Activated T-cell treated with anti-CD3 and anti-CD28 coated beads, Interleukin-2, amount 50 U/mL, for 1 hour (primary cell): ENCODE measurements around the gene PRM3.

Source experiments
- DNase-seq: peaks from one replicate; pipeline ENCODE4 v3.0.0-alpha.2; 2020

PRM3 gene

DNA sequence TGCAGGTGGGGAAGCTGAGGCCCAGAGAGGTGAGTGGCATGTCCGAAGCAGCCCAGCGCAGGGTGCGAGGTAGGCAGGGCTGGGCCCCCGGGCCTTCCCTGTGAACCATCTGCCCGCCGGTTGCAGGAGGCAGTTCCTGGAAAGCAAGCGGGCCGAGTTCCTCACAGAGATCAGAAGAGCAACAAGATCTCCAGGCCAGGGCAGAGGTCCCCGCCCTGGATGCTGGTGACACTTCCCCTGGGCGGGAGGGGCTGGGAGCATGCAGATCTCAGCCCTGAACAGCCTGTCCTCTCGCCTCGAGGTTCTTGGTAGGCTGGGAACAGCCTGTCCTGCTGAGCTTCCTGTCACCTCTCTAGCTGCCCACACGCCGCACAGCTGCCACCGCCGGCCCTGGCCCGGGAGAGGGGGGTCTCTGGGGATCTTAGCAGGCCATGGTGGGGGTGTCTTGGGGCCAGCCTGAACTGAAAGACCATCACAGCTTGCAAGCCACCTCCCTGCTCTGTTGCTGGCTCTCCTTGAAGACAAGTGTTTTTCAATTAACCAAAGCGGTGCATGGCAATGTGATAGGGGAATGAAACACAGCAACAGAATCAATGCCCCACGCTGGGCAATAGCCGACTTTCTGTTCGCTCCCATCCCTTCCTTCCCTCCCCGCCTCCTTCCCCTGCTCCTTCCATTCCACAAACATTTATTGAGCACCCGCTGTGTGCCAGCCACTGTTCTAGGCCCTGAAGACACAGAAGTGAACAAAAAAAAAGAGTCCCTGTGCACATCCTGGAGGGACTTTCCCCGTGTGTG lies 49.1 kb downstream of the PRM3 start:
- DNase-seq: peak; percentile 64
